Panc1 (cell line): ENCODE measurements around the gene UBN2.

ENCODE experiments used
- TF ChIP-seq, protein P1 (sequence below): fragments of 450-650 bp; IDR thresholded peaks from 2 replicates; pipeline ENCODE4 v1.5.1; 2017; ENCODE audit warnings: mild to moderate bottlenecking
- TF ChIP-seq, protein P2 (sequence below), 2 experiments: IDR thresholded peaks; 2 replicates each; pipeline ENCODE4 v1.6.1; 2011 to 2012; ENCODE audit warnings: low read depth in 2 of 2, control low read depth in 1 of 2, low read length in 1 of 2, mild to moderate bottlenecking in 1 of 2, moderate library complexity in 1 of 2; ENCODE audit not compliant: insufficient read depth in 1 of 2

DNA sequence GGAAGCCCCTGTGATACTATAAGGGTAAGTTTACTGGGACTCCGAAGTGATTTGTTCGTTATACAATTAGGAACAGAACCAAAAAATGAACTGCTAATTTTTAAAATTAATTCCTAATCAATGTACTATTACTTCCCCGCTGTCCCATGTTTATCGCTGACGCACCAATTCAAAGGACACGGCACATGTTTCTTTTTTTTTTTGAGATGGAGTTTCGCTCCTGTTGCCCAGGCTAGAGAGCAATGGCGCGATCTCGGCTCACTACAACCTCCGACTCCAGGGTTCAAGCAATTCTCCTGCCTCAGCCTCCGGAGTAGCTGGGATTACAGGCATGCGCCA is 108.6 kb downstream of the UBN2 start:
- TF ChIP-seq, protein P1, sequence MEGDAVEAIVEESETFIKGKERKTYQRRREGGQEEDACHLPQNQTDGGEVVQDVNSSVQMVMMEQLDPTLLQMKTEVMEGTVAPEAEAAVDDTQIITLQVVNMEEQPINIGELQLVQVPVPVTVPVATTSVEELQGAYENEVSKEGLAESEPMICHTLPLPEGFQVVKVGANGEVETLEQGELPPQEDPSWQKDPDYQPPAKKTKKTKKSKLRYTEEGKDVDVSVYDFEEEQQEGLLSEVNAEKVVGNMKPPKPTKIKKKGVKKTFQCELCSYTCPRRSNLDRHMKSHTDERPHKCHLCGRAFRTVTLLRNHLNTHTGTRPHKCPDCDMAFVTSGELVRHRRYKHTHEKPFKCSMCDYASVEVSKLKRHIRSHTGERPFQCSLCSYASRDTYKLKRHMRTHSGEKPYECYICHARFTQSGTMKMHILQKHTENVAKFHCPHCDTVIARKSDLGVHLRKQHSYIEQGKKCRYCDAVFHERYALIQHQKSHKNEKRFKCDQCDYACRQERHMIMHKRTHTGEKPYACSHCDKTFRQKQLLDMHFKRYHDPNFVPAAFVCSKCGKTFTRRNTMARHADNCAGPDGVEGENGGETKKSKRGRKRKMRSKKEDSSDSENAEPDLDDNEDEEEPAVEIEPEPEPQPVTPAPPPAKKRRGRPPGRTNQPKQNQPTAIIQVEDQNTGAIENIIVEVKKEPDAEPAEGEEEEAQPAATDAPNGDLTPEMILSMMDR: no peak
- TF ChIP-seq, protein P2, sequence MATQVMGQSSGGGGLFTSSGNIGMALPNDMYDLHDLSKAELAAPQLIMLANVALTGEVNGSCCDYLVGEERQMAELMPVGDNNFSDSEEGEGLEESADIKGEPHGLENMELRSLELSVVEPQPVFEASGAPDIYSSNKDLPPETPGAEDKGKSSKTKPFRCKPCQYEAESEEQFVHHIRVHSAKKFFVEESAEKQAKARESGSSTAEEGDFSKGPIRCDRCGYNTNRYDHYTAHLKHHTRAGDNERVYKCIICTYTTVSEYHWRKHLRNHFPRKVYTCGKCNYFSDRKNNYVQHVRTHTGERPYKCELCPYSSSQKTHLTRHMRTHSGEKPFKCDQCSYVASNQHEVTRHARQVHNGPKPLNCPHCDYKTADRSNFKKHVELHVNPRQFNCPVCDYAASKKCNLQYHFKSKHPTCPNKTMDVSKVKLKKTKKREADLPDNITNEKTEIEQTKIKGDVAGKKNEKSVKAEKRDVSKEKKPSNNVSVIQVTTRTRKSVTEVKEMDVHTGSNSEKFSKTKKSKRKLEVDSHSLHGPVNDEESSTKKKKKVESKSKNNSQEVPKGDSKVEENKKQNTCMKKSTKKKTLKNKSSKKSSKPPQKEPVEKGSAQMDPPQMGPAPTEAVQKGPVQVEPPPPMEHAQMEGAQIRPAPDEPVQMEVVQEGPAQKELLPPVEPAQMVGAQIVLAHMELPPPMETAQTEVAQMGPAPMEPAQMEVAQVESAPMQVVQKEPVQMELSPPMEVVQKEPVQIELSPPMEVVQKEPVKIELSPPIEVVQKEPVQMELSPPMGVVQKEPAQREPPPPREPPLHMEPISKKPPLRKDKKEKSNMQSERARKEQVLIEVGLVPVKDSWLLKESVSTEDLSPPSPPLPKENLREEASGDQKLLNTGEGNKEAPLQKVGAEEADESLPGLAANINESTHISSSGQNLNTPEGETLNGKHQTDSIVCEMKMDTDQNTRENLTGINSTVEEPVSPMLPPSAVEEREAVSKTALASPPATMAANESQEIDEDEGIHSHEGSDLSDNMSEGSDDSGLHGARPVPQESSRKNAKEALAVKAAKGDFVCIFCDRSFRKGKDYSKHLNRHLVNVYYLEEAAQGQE (IDR thresholded peaks at IDR 0.05; ENCODE audit: insufficient read depth in 1 of 2, low read depth in 2 of 2, low read length in 1 of 2): no peak
